Measurements from ENCODE around the gene UBR4.
"Not testable (repeated sequence)": the region's sequence is repeated elsewhere in the genome, so short reads cannot be mapped to it uniquely, and the experiment has no call there.

Gene UBR4

GRCh38 chr1:19187852-19188251 lies 22.2 kb downstream of the UBR4 start:
- no peak for DNase-seq

GRCh38 chr1:19186001-19186400 lies 24.1 kb downstream of the UBR4 start:
- DNase-seq, result no peak

- no peak for DNase-seq
These were observed 27.8 kb downstream of the UBR4 start for GRCh38 chr1:19182223-19182622.

GRCh38 chr1:19180265-19180657 lies 29.8 kb downstream of the UBR4 start:
- DNase-seq, result not testable (repeated sequence)

GRCh38 chr1:19179597-19180264 lies 30.3 kb downstream of the UBR4 start:
- DNase-seq, result no peak

GRCh38 chr1:19178734-19179398 lies 31.2 kb downstream of the UBR4 start:
- no peak for DNase-seq

GRCh38 chr1:19177811-19178210 lies 32.3 kb downstream of the UBR4 start:
- DNase-seq, result no peak

GRCh38 chr1:19169642-19170041 lies 40.4 kb downstream of the UBR4 start:
- DNase-seq, result no peak

GRCh38 chr1:19167140-19167539 lies 42.9 kb downstream of the UBR4 start:
- no peak for DNase-seq

- DNase-seq, result no peak
These were observed 44.0 kb downstream of the UBR4 start for GRCh38 chr1:19166066-19166465.

- no peak for DNase-seq
These were observed 44.6 kb downstream of the UBR4 start for GRCh38 chr1:19165501-19165900.

GRCh38 chr1:19164274-19165015 lies 45.6 kb downstream of the UBR4 start:
- DNase-seq, result no peak

GRCh38 chr1:19163261-19163660 lies 46.8 kb downstream of the UBR4 start:
- no peak for DNase-seq

GRCh38 chr1:19160831-19161230 lies 49.2 kb downstream of the UBR4 start:
- DNase-seq, result no peak

- DNase-seq, result no peak
These were observed 52.4 kb downstream of the UBR4 start for GRCh38 chr1:19157653-19158052.

GRCh38 chr1:19156676-19157075 lies 53.4 kb downstream of the UBR4 start:
- DNase-seq, result no peak

- no peak for DNase-seq
These were observed 55.2 kb downstream of the UBR4 start for GRCh38 chr1:19154876-19155275.

- DNase-seq, result no peak
These were observed 56.9 kb downstream of the UBR4 start for GRCh38 chr1:19153169-19153568.

- DNase-seq, result no peak
These were observed 58.5 kb downstream of the UBR4 start for GRCh38 chr1:19151537-19151936.

GRCh38 chr1:19149736-19150135 lies 60.3 kb downstream of the UBR4 start:
- DNase-seq, result no peak

GRCh38 chr1:19140465-19140864 lies 69.6 kb downstream of the UBR4 start:
- no peak for DNase-seq

GRCh38 chr1:19139711-19140110 lies 70.4 kb downstream of the UBR4 start:
- no peak for DNase-seq

- DNase-seq, result no peak
These were observed 71.0 kb downstream of the UBR4 start for GRCh38 chr1:19138958-19139581.

- DNase-seq, result no peak
These were observed 71.7 kb downstream of the UBR4 start for GRCh38 chr1:19138331-19138730.
